SHP77 (cell line): ENCODE measurements around the gene FNDC3B.

Source experiments
- DNase-seq, 2 experiments: peaks; one replicate each; lab custom pipeline; 2025; lab: John Stamatoyannopoulos, UW

FNDC3B gene

GRCh38 chr3:172112734-172113120, 73.3 kb downstream of the FNDC3B start:
- no peak for DNase-seq

- no peak for DNase-seq
Measured at GRCh38 chr3:172113710-172114109, 74.3 kb downstream of the FNDC3B start.

- no peak for DNase-seq
Measured at GRCh38 chr3:172115059-172115458, 75.7 kb downstream of the FNDC3B start.

- no peak for DNase-seq
Measured at GRCh38 chr3:172115787-172116186, 76.4 kb downstream of the FNDC3B start.

- no peak for DNase-seq
Measured at GRCh38 chr3:172118019-172118418, 78.6 kb downstream of the FNDC3B start.

- no peak for DNase-seq
Measured at GRCh38 chr3:172119266-172119969, 80.0 kb downstream of the FNDC3B start.

GRCh38 chr3:172120912-172121311, 81.5 kb downstream of the FNDC3B start:
- DNase-seq, result no peak

GRCh38 chr3:172121981-172122380, 82.6 kb downstream of the FNDC3B start:
- no peak for DNase-seq

GRCh38 chr3:172124271-172124670, 84.9 kb downstream of the FNDC3B start:
- DNase-seq, result no peak

- DNase-seq, result no peak
Measured at GRCh38 chr3:172125053-172125452, 85.7 kb downstream of the FNDC3B start.

- no peak for DNase-seq
Measured at GRCh38 chr3:172125963-172126457, 86.6 kb downstream of the FNDC3B start.

- no peak for DNase-seq
Measured at GRCh38 chr3:172126741-172127140, 87.4 kb downstream of the FNDC3B start.

GRCh38 chr3:172127141-172127540, 87.8 kb downstream of the FNDC3B start:
- DNase-seq, result no peak

- no peak for DNase-seq
Measured at GRCh38 chr3:172127929-172128580, 88.7 kb downstream of the FNDC3B start.

GRCh38 chr3:172128858-172129257, 89.5 kb downstream of the FNDC3B start:
- no peak for DNase-seq

GRCh38 chr3:172129498-172129849, 90.1 kb downstream of the FNDC3B start:
- no peak for DNase-seq

- DNase-seq, result peak; percentile 71 to 77
Measured at GRCh38 chr3:172129850-172130716, 90.7 kb downstream of the FNDC3B start.

- DNase-seq, result no peak
Measured at GRCh38 chr3:172130717-172131050, 91.3 kb downstream of the FNDC3B start.

GRCh38 chr3:172131746-172132145, 92.4 kb downstream of the FNDC3B start:
- no peak for DNase-seq

GRCh38 chr3:172132159-172132586, 92.8 kb downstream of the FNDC3B start:
- DNase-seq, result no peak

- DNase-seq, result no peak
Measured at GRCh38 chr3:172132721-172133311, 93.4 kb downstream of the FNDC3B start.

- no peak for DNase-seq
Measured at GRCh38 chr3:172133838-172134237, 94.5 kb downstream of the FNDC3B start.
